Hypothalamus (tissue), 51 donors: ENCODE data around the gene DLG2.

Experiments
- DNase-seq, 51 donors: peaks; one replicate each; lab custom pipeline; 2025; lab: John Stamatoyannopoulos, UW

DLG2 gene

GRCh38 chr11:84255483-84255882, 1371.7 kb downstream of the DLG2 start:
- no peak for DNase-seq

DNA sequence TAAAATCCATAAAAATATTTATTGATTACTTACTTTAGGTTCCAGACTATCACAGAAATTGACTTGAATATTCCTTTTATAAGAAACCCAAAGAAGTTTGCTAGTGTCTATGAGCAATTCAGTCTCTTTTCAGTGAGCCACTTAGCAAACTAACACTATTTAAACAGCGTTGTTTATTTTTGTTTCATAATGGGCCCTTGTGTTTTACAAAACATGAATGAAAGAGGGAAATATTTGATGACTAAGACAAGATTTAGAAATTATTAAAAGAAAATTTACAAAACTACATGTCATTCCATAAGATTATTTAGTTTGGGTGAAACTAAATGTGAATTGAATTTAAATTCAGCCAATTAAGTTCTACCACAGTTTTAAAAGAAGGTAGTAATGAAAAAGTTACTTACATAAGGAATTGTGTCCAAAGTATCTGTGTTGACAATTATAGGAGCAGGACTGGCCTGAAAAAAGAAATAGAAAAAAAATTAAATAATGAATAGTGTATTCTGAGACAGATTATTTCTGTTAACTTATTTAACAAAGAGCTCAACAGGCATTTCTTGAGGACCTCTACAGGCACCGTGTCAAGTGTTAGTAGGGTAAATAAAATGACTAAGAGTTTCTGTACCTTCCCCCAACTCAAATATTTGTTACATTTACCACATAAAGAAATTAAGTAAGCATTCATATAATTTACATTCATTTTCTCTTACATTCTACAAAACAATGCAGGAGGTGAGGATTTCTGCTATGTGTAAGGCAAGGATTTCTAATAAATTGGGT, 1376.1 kb downstream of the DLG2 start:
- no peak for DNase-seq

GRCh38 chr11:84249344-84250135, 1377.6 kb downstream of the DLG2 start:
- DNase-seq, result no peak

DNA sequence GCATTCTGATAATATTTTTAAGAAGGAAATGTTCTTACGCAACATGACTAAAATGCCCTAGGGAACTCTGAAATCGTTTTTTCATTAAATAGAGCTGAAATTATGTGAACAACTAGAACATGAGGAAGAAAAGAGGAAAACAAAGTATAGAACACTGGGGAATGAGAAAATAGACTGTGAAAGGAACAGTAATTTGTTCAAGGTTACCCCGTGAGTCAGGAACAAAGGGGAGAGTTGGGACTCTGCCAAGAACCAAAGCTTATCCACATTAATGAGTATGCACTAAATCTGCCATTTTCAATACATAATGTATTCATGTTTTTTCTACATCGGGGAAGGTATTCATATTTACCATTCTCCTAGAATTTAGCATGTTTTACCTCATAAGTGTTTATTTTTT, 1379.2 kb downstream of the DLG2 start:
- peak in 2 of 51 donors; percentile 2 to 13 for DNase-seq

DNA sequence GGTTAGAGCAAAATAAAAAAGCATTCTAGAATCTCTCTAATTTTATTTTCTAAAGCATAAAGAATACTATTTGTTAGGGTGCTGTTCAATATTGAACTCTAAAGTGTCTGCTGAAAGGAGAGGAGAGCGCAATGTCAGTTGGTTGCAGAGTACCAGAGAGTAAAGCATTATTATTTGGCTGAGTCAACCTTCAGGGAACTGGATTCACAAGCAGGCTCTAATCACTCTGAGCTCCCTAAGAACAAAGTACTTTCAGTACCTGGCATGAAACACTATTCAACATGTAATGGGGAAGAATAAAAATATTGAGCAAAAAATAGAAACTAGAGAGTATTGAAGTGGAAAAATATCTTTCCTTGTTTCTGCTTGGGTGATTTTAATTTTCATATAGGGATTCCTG, 1380.0 kb downstream of the DLG2 start:
- no peak for DNase-seq

GRCh38 chr11:84243629-84244263, 1383.4 kb downstream of the DLG2 start:
- no peak for DNase-seq

DNA sequence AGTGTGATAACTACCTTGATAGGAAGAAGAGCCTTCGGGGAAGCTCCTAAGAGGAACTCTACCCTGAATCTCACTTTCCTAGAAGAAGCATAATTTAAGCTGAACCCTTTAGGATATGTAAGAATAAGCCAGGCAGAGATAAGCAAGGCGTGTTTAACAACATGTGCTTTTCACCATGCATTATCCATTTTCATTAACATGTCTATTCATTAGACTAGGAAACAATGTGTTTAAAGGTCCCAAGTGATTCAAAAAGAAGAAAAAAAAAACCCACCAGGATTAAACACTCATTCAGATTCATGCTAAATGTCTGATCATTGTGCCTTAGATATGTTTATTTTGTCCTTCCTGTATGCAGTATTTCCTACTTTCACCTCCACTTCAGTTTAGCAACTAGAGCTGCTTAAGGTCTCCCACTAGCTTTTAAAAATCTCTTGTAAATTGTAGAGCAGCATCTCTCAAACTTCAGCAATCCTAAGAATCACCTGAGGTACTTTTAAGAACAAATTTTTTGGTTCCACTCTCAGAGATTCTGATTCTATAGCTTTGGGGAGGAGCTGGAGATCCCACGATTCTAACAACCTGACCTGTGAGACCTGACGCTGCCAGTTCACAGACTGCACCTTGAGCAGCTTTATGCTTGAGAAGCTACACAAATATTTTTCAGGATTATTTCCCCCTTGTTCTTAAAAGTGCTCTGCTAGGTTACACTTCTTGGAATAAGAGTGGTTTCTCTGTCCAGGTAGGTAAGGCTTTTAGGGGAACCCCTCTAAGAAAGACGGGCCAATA, 1385.6 kb downstream of the DLG2 start:
- no peak for DNase-seq

DNA sequence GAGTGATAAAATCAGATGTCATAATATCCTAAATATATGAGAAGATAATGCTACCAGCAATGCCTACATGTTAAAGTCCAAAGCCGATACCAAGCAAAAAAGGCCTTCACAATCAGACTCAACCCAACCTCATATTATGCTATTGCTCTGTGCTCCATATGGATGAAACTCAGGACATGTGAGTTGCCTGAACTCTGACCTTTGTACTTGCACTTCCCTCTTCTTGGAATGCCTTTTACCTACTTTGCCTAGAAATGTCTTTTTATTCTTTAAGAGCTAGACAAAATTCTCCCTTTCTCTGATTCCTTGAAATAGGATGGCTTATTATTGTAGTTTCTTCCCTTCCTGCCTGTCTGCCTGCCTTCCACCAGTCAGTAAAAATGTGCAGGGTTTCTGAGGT, 1386.3 kb downstream of the DLG2 start:
- no peak for DNase-seq

- DNase-seq, result no peak
Measured at GRCh38 chr11:84236436-84236835, 1390.7 kb downstream of the DLG2 start.

GRCh38 chr11:84234462-84235202, 1392.5 kb downstream of the DLG2 start:
- DNase-seq, result no peak

- no peak for DNase-seq
Measured at GRCh38 chr11:84234011-84234410, 1393.1 kb downstream of the DLG2 start.

GRCh38 chr11:84232511-84232910, 1394.6 kb downstream of the DLG2 start:
- no peak for DNase-seq

GRCh38 chr11:84230402-84230801, 1396.7 kb downstream of the DLG2 start:
- DNase-seq, result no peak

- DNase-seq, result no peak
Measured at GRCh38 chr11:84227970-84228665, 1399.0 kb downstream of the DLG2 start.

DNA sequence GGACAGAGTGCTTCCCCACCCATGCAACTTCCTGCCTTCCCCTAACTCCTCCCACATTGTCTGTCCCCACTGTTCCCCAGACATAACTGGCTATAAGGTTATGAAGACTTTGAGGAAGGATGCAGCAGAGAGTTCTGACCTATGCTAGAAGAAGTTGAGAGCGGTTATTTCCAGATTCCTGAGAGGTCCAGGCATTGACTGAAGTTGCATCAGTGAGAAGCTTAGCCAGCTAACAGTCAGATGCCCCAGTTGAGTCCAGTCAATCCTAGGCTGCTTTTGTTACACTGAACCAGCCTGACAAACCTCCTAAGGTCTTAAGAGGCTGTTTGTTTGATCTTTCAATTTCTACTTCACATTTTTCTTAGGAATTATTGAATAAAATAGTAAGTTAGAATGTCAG, 1403.1 kb downstream of the DLG2 start:
- DNase-seq, result no peak

DNA sequence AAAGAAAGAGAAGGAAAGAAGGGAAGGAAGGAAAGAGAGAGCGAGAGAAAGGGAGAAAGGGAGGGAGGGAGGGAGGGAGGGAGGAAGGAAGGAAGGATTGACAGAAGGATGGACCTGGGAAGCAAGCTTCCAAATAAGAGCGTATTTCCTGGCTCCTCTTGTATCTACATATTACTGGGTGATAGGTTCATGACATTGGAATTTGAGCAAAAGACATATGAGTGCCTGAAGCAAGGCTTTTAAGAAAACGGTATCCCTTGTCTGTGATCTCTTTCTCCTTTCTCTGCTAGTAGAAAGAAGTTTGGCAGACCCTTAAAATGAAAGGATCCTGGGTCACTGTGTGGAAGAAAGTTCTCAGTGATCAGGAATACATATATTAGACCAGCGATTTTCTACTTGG, 1408.8 kb downstream of the DLG2 start:
- no peak for DNase-seq

- no peak for DNase-seq
Measured at GRCh38 chr11:84215672-84216071, 1411.5 kb downstream of the DLG2 start.

DNA sequence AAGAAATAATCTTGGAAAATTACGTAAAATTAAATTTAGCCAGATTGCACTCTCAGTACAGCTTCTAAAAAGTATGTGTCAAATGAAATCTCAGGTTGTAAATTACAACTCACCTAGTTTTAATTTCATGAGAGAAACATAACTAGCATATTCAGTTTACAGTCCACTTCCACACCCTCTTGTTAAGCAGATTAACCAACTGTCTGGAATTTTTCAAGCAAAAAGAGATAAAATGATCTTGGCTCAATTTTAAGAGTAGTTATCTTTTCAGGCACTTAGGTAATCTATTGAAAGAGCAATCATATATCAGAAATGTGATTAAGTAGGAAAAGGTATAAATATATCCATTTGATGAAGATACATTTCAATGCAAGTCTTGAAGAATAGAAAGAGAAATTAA, 1412.6 kb downstream of the DLG2 start:
- no peak for DNase-seq
